Measurements from ENCODE around the gene TMEM42. TPM values are rescaled to one million over a fixed set of nuclear protein-coding genes. Genes with fewer than 3 reads are reported as not detected.

The TMEM42 gene
- total and polyA plus RNA-seq, 9 of the 15 experiments (the other 6 are each of a cell fraction or from before 2014, with no cell fraction given) = 0.53 to 1.6 (median 0.98) TPM

DNA sequence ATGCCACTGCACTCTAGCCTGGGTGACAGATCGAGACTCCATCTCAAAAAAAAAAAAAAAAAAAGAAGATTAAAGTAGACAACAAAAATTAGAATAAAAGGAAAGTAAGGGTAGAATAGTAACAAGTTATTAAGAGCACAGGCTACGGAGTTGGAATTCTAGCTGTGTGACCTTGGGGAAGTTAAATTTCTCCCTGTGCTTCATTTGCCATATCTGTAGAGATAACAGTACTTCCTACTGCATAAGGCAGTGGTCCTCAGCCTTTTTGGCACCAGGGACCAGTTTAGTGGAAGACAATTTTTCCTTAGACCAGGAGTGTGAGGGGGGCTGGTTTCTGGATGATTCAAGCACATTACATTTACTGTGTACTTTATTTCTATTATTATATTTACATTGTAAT lies 28.7 kb upstream of the TMEM42 start (continued):
- no peak for TF ChIP-seq PHTF2 (CRISPR knock-in tag; IDR thresholded peaks at IDR 0.05)

DNA sequence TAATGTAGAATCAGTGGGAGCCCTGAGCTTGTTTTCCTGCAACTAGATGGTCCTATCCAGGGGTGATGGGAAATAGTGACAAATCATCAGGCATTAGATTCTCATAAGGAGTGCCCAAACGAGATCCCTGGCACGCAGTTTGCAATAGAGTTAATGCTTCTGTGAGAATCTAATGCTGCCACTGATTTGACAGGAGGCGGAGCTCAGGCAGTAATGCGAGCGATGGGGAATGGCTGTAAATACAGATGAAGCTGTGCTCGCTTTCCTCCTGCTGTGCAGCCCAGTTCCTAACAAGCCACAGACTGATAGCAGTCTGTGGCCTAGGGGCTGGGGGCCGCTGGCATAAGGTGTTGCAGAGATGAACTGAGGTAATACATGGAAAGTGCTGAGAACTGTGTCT lies 28.3 kb upstream of the TMEM42 start:
- POLR2A ChIA-PET = interaction anchor here (0.6 to 1.1 kb wide), 2 partner anchors 13 to 163 kb away, joined by 3 read pairs; no protein-coding TSS in a partner anchor
- Histone ChIP-seq H3K9me1 (ENCODE audit: control insufficient read depth, insufficient read depth, low read length) (no peaks in the 10 kb centered on the region), H3K27me3 (ENCODE audit: control insufficient read depth in 2 of 2, insufficient read depth in 2 of 2, low read length in 2 of 2) (no peaks in the 10 kb centered on the region), H3K4me2 (ENCODE audit: insufficient read depth, low read length) (no peak overlapping the region), H3K4me1 (replicated peaks in 1 of 2; ENCODE audit: control insufficient read depth in 2 of 2, insufficient read depth in 2 of 2, low read length in 2 of 2) (no peaks in the 10 kb centered on the region), H4K20me1 (replicated peaks; ENCODE audit: control insufficient read depth, insufficient read depth, low read length) (no peaks in the 10 kb centered on the region), H3K9ac (ENCODE audit: insufficient read depth in 1 of 2, low read depth in 2 of 2, low read length in 2 of 2) (no peak overlapping the region), H3K27ac (ENCODE audit: extremely low read depth, low read depth, low read length) (no peak overlapping the region), H3K4me3 (no peak overlapping the region), H3K36me3 (ENCODE audit: control insufficient read depth, insufficient read depth, low read length) (peaks cover 74% of the 10 kb centered on the region), H3K79me2 (ENCODE audit: control insufficient read depth, insufficient read depth, low read length) (no peaks in the 10 kb centered on the region), H2AFZ (ENCODE audit: low read depth, low read length) (no peak overlapping the region), H3K9me3 (replicated peaks; ENCODE audit: control insufficient read depth, insufficient read depth, low read depth, low read length) (peaks cover 4% of the 10 kb centered on the region)
- in situ Hi-C loops (cut with MboI) (no loop called here), intact Hi-C loops (cut with micrococcal nuclease) (no loop called here)
- no peak for DNase-seq (ENCODE audit: extremely low read depth in 1 of 4, low spot score in 3 of 4)
- no TSS peak for BruUV-seq (replicated peaks)
- 99% methylated on average over 7 of the region's 7 CpGs for WGBS (ENCODE audit: insufficient coverage, low coverage, missing lambda C conversion rate)
- CTCF ChIA-PET (ENCODE audit: low intra/inter-chr PET ratio) = no interaction called here
- no peak for ATAC-seq
- TF ChIP-seq HDAC2 (IDR thresholded peaks at IDR 0.05) (no peak), TAL1 (IDR thresholded peaks at IDR 0.05) (no peak), ZSCAN32 (CRISPR knock-in tag; IDR thresholded peaks at IDR 0.05) (no peak), RBM34 (IDR thresholded peaks at IDR 0.05; ENCODE audit: borderline replicate concordance, insufficient read depth, low read length) (no peak), THRAP3 (IDR thresholded peaks at IDR 0.05; ENCODE audit: borderline replicate concordance) (no peak), RBM17 (IDR thresholded peaks at IDR 0.05; ENCODE audit: borderline replicate concordance, low read depth, low read length) (no peak), HLTF (IDR thresholded peaks at IDR 0.05) (no peak), FIP1L1 (IDR thresholded peaks at IDR 0.05; ENCODE audit: low read depth, low read length, poor library complexity, severe bottlenecking) (no peak), PHB2 (IDR thresholded peaks at IDR 0.05; ENCODE audit: low read depth) (no peak), ILF3 (IDR thresholded peaks at IDR 0.05; ENCODE audit: borderline replicate concordance) (no peak), ZNF217 (CRISPR knock-in tag; IDR thresholded peaks at IDR 0.05) (no peak), ZBTB17 (CRISPR knock-in tag; IDR thresholded peaks at IDR 0.05) (no peak), CREBBP (IDR thresholded peaks at IDR 0.05; ENCODE audit: low read depth, low read length) (no peak), PHTF2 (CRISPR knock-in tag; IDR thresholded peaks at IDR 0.05) (no peak)
- TF ChIP-seq, protein P1, sequence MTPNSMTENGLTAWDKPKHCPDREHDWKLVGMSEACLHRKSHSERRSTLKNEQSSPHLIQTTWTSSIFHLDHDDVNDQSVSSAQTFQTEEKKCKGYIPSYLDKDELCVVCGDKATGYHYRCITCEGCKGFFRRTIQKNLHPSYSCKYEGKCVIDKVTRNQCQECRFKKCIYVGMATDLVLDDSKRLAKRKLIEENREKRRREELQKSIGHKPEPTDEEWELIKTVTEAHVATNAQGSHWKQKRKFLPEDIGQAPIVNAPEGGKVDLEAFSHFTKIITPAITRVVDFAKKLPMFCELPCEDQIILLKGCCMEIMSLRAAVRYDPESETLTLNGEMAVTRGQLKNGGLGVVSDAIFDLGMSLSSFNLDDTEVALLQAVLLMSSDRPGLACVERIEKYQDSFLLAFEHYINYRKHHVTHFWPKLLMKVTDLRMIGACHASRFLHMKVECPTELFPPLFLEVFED (CRISPR knock-in tag; conservative IDR thresholded peaks at IDR 0.05) = no peak
- TF ChIP-seq, protein P2, sequence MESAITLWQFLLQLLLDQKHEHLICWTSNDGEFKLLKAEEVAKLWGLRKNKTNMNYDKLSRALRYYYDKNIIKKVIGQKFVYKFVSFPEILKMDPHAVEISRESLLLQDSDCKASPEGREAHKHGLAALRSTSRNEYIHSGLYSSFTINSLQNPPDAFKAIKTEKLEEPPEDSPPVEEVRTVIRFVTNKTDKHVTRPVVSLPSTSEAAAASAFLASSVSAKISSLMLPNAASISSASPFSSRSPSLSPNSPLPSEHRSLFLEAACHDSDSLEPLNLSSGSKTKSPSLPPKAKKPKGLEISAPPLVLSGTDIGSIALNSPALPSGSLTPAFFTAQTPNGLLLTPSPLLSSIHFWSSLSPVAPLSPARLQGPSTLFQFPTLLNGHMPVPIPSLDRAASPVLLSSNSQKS (CRISPR knock-in tag; IDR thresholded peaks at IDR 0.05) = no peak
- FAIRE-seq = no peak
